ENCODE results near the gene DDX1.
A peak's percentile ranks its signal among the peaks of the same experiment; 100 is the strongest.
"Not testable (repeated sequence)": the region's sequence is repeated elsewhere in the genome, so short reads cannot be mapped to it uniquely, and the experiment has no call there.

The DDX1 gene

DNA sequence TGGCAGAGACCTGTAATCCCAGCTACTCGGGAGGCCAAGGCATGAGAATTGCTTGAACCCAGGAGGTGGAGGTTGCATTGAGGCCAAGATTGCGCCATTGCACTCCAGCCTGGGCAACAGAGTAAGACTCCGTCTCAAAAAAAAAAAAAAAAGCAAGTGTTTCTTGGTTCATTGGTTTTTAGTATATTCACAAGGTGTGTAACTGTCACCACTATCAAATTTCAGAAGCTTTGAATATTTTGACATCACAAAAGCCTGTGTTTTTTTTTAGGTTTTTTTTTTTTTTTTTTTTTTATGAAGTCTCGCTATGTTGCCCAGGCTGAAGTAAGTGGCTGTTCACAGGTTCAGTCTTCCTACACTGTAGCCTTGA is 16.7 kb downstream of the DDX1 start:
- ChIA-PET CTCF (no interaction called here), POLR2A (no interaction called here)
- H3K36me3 ChIP-seq (ENCODE audit: control insufficient read depth in 2 of 2, insufficient read depth in 1 of 2, low read length in 2 of 2), result peaks cover 71 to 75% of the 10 kb centered on the region in 2 experiments

DNA sequence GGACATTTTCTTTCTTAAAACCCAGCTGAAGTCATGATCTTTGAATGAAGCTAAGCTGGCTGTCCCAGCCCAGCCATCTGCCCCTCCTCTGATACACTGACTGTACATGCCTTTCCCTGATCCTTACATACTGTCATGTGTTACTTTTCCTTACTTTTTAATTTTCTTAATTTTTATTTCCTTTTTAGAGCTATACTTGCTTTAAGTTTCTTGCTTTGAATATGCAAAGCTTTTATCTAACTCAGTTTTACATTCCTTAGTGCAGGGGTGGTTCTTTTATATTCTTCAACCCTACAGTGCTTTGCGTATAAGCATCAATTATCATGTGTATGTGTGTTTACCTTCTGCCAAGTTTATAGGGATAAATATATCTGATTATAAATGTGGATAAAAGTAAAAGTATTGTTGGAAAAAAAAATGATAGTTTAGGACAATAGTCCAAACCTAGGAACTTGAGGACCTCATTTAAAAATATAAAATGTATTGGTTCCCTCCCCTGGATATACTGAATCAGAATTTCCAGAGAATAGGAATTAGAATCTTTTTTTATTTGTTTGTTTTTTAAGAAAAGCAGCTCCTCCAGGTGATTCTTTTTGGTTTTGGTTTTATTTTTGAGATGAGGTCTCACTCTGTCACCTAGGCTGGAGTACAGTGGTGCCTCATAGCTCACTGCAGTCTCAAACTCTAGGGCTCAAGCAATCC is 17.8 kb downstream of the DDX1 start:
- Histone ChIP-seq H3K9me3 (ENCODE audit: control insufficient read depth, insufficient read depth, low read depth, low read length) (no peaks in the 10 kb centered on the region), H3K36me3 (ENCODE audit: control insufficient read depth in 2 of 2, insufficient read depth in 1 of 2, low read length in 2 of 2) (peaks cover 60 to 75% of the 10 kb centered on the region in 2 experiments), H3K4me3 (ENCODE audit: low read depth, low read length) (no peak overlapping the region), H3K4me1 (ENCODE audit: control insufficient read depth, insufficient read depth, low read length) (no peaks in the 10 kb centered on the region), H3K27ac (ENCODE audit: extremely low read depth, low read depth, low read length) (no peak overlapping the region)
- TF ChIP-seq ZFHX2 (tag by site-specific recombination; conservative IDR thresholded peaks at IDR 0.05) (no peak), ZNF624 (tag by site-specific recombination; IDR thresholded peaks at IDR 0.05) (no peak), ZNF174 (tag by site-specific recombination; IDR thresholded peaks at IDR 0.05) (no peak)
- TF ChIP-seq, protein P1, sequence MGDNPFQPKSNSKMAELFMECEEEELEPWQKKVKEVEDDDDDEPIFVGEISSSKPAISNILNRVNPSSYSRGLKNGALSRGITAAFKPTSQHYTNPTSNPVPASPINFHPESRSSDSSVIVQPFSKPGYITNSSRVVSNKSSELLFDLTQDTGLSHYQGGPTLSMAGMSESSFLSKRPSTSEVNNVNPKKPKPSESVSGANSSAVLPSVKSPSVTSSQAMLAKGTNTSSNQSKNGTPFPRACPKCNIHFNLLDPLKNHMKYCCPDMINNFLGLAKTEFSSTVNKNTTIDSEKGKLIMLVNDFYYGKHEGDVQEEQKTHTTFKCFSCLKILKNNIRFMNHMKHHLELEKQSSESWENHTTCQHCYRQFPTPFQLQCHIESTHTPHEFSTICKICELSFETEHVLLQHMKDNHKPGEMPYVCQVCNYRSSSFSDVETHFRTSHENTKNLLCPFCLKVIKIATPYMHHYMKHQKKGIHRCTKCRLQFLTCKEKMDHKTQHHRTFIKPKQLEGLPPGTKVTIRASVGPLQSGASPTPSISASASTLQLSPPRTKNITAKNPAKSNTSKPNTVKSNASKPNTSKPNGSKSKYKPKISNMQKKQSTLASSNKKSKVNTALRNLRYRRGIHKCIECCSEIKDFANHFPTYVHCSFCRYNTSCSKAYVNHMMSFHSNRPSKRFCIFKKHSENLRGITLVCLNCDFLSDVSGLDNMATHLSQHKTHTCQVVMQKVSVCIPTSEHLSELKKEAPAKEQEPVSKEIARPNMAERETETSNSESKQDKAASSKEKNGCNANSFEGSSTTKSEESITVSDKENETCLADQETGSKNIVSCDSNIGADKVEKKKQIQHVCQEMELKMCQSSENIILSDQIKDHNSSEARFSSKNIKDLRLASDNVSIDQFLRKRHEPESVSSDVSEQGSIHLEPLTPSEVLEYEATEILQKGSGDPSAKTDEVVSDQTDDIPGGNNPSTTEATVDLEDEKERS (tag by site-specific recombination; IDR thresholded peaks at IDR 0.05), result no peak
- ChIA-PET CTCF (no interaction called here), POLR2A (no interaction called here)

More for the DNA sequence above, 16.7 kb downstream of the DDX1 start:
- no peaks in the 10 kb centered on the region for H3K4me1 ChIP-seq (ENCODE audit: control insufficient read depth, insufficient read depth, low read length)
- no peak overlapping the region for H3K4me3 ChIP-seq (ENCODE audit: low read depth, low read length)
- no peak overlapping the region for H3K27ac ChIP-seq (ENCODE audit: extremely low read depth, low read depth, low read length)
- H3K9me3 ChIP-seq (ENCODE audit: control insufficient read depth, insufficient read depth, low read depth, low read length), result no peaks in the 10 kb centered on the region
- TF ChIP-seq, protein P2, sequence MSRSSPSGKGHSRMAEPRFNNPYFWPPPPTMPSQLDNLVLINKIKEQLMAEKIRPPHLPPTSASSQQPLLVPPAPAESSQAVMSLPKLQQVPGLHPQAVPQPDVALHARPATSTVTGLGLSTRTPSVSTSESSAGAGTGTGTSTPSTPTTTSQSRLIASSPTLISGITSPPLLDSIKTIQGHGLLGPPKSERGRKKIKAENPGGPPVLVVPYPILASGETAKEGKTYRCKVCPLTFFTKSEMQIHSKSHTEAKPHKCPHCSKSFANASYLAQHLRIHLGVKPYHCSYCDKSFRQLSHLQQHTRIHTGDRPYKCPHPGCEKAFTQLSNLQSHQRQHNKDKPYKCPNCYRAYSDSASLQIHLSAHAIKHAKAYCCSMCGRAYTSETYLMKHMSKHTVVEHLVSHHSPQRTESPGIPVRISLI (tag by site-specific recombination; IDR thresholded peaks at IDR 0.05), result peak; percentile 45; the same call in 1 of the 2 replicates
- TF ChIP-seq, protein P3, sequence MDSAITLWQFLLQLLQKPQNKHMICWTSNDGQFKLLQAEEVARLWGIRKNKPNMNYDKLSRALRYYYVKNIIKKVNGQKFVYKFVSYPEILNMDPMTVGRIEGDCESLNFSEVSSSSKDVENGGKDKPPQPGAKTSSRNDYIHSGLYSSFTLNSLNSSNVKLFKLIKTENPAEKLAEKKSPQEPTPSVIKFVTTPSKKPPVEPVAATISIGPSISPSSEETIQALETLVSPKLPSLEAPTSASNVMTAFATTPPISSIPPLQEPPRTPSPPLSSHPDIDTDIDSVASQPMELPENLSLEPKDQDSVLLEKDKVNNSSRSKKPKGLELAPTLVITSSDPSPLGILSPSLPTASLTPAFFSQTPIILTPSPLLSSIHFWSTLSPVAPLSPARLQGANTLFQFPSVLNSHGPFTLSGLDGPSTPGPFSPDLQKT (IDR thresholded peaks at IDR 0.05; ENCODE audit: borderline replicate concordance, low read depth, low read length), result no peak

DNA sequence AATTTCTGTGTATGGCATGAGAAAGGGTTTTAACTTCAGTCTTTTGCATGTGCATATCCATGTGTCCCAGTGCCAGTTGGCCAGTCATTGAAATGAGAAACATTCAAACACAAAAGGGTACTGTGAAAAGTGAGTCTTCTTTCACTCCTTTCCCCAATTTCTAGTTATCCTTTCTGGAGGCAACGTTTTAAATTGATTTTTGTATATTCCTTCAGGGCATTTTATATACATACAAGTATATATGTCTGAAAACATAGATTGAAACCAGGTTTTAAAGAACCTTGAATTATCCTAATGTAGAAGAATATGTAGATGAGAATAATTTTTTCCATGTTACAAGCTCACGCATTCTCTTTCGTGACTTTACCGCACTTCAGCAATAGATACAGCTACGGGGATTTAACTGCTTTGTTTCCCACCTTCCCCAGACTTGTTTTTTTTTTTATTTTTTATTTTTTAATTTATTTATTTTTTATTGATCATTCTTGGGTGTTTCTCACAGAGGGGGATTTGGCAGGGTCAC is 18.8 kb downstream of the DDX1 start:
- peaks cover 54 to 73% of the 10 kb centered on the region in 2 experiments for H3K36me3 ChIP-seq (ENCODE audit: control insufficient read depth in 2 of 2, insufficient read depth in 1 of 2, low read length in 2 of 2)
- H3K27ac ChIP-seq (ENCODE audit: extremely low read depth, low read depth, low read length), result no peak overlapping the region
- H3K4me3 ChIP-seq (ENCODE audit: low read depth, low read length), result no peak overlapping the region
- ChIA-PET POLR2A (no interaction called here), CTCF (interaction anchor here (0.6 kb wide), 1 partner anchor 19 kb away, joined by 3 read pairs; no protein-coding TSS in a partner anchor)
- H3K9me3 ChIP-seq (ENCODE audit: control insufficient read depth, insufficient read depth, low read depth, low read length), result no peaks in the 10 kb centered on the region
- H3K4me1 ChIP-seq (ENCODE audit: control insufficient read depth, insufficient read depth, low read length), result no peaks in the 10 kb centered on the region
- TF ChIP-seq ZNF701 (tag by site-specific recombination; IDR thresholded peaks at IDR 0.05), result no peak
- no peak for TF ChIP-seq ZNF184 (tag by site-specific recombination; IDR thresholded peaks at IDR 0.05)
- no peak for TF ChIP-seq ZNF791 (tag by site-specific recombination; IDR thresholded peaks at IDR 0.05)
- TF ChIP-seq ZNF596 (tag by site-specific recombination; IDR thresholded peaks at IDR 0.05), result no peak
- TF ChIP-seq ZNF239 (tag by site-specific recombination; IDR thresholded peaks at IDR 0.05), result no peak
- TF ChIP-seq ZNF548 (tag by site-specific recombination; IDR thresholded peaks at IDR 0.05), result no peak
- TF ChIP-seq, protein P4, sequence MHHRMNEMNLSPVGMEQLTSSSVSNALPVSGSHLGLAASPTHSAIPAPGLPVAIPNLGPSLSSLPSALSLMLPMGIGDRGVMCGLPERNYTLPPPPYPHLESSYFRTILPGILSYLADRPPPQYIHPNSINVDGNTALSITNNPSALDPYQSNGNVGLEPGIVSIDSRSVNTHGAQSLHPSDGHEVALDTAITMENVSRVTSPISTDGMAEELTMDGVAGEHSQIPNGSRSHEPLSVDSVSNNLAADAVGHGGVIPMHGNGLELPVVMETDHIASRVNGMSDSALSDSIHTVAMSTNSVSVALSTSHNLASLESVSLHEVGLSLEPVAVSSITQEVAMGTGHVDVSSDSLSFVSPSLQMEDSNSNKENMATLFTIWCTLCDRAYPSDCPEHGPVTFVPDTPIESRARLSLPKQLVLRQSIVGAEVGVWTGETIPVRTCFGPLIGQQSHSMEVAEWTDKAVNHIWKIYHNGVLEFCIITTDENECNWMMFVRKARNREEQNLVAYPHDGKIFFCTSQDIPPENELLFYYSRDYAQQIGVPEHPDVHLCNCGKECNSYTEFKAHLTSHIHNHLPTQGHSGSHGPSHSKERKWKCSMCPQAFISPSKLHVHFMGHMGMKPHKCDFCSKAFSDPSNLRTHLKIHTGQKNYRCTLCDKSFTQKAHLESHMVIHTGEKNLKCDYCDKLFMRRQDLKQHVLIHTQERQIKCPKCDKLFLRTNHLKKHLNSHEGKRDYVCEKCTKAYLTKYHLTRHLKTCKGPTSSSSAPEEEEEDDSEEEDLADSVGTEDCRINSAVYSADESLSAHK (tag by site-specific recombination; IDR thresholded peaks at IDR 0.05), result no peak
- TF ChIP-seq ZNF223 (tag by site-specific recombination; IDR thresholded peaks at IDR 0.05), result no peak
- no peak for TF ChIP-seq ZNF155 (tag by site-specific recombination; IDR thresholded peaks at IDR 0.05)
- no peak for TF ChIP-seq GFI1B (tag by site-specific recombination; IDR thresholded peaks at IDR 0.05)
- TF ChIP-seq, protein P5, sequence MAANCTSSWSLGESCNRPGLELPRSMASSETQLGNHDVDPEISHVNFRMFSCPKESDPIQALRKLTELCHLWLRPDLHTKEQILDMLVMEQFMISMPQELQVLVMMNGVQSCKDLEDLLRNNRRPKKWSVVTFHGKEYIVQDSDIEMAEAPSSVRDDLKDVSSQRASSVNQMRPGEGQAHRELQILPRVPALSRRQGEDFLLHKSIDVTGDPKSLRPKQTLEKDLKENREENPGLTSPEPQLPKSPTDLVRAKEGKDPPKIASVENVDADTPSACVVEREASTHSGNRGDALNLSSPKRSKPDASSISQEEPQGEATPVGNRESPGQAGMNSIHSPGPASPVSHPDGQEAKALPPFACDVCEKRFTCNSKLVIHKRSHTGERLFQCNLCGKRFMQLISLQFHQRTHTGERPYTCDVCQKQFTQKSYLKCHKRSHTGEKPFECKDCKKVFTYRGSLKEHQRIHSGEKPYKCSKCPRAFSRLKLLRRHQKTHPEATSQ (tag by site-specific recombination; IDR thresholded peaks at IDR 0.05), result no peak

DNA sequence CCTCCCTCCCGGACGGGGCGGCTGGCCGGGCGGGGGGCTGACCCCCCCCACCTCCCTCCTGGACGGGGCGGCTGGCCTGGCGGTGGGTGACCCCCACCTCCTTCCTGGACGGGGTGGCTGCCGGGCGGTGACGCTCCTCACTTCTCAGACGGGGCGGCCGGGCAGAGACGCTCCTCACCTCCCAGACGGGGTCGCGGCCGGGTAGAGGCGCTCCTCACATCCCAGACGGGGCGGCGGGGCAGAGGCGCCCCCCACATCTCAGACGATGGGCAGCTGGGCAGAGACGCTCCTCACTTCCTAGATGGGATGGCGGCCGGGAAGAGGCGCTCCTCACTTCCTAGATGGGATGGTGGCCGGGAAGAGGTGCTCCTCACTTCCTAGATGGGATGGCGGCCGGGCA is 20.4 kb downstream of the DDX1 start:
- POLR2A ChIA-PET; H3K4me3 ChIP-seq (ENCODE audit: low read depth, low read length); H3K27ac ChIP-seq (ENCODE audit: extremely low read depth, low read depth, low read length); H3K4me1 ChIP-seq (ENCODE audit: control insufficient read depth, insufficient read depth, low read length); CTCF ChIA-PET; H3K9me3 ChIP-seq (ENCODE audit: control insufficient read depth, insufficient read depth, low read depth, low read length): not testable (repeated sequence)
- H3K36me3 ChIP-seq (ENCODE audit: control insufficient read depth in 2 of 2, insufficient read depth in 1 of 2, low read length in 2 of 2), result peaks cover 48 to 70% of the 10 kb centered on the region in 2 experiments
